ENCODE measurements around the gene METTL5. TPM values are rescaled to one million over a fixed set of nuclear protein-coding genes. Genes with fewer than 3 reads are reported as not detected.

Gene METTL5
- total RNA-seq, 4 donors from 2014 or later, result 46.3 to 91.2 (median 71.1) TPM

GRCh38 chr2:169771612-169772011 lies 53.1 kb downstream of the METTL5 start:
- peaks cover 0 to 33% (median 5%) of the 10 kb centered on the region in 3 donors for H3K4me1 ChIP-seq
- no peaks in the 10 kb centered on the region for H3K36me3 ChIP-seq
- H3K9me3 ChIP-seq, result no peaks in the 10 kb centered on the region
- TF ChIP-seq POLR2AphosphoS5 (IDR thresholded peaks at IDR 0.05) (no peak), EP300 (IDR thresholded peaks at IDR 0.05) (no peak), CTCF (IDR thresholded peaks at IDR 0.05) (no peak), POLR2A (IDR thresholded peaks at IDR 0.05) (no peak)
- whole genome bisulfite sequencing, 2 donors (ENCODE audit: low coverage in 1 of 2), result 96 to 100% methylated on average over 1 to 2 of the region's 2 CpGs
- no peak overlapping the region for H3K4me3 ChIP-seq
- peaks cover 11% of the 10 kb centered on the region for H3K27me3 ChIP-seq
- no peak for ATAC-seq
- no peak overlapping the region for H3K27ac ChIP-seq

- Histone ChIP-seq H3K27ac (no peak overlapping the region), H3K9me3 (no peaks in the 10 kb centered on the region), H3K27me3 (peaks cover 11% of the 10 kb centered on the region), H3K4me3 (no peak overlapping the region), H3K4me1 (peaks cover 0 to 27% (median 3%) of the 10 kb centered on the region in 3 donors), H3K36me3 (no peaks in the 10 kb centered on the region)
- WGBS, 2 donors (ENCODE audit: low coverage in 1 of 2), result 88 to 91% methylated on average over 4 to 5 of the region's 5 CpGs
- no peak for ATAC-seq
- TF ChIP-seq CTCF (IDR thresholded peaks at IDR 0.05) (no peak), EP300 (IDR thresholded peaks at IDR 0.05) (no peak), POLR2AphosphoS5 (IDR thresholded peaks at IDR 0.05) (no peak), POLR2A (IDR thresholded peaks at IDR 0.05) (no peak)
Observed at GRCh38 chr2:169771021-169771420, 53.7 kb downstream of the METTL5 start.

GRCh38 chr2:169768262-169768995 lies 56.3 kb downstream of the METTL5 start:
- H3K9me3 ChIP-seq, result no peaks in the 10 kb centered on the region
- peak overlapping the region in 1 of 2 donors; percentile 39 for H3K4me3 ChIP-seq
- H3K4me1 ChIP-seq, result peaks cover 0 to 21% (median 0%) of the 10 kb centered on the region in 3 donors
- ATAC-seq, result no peak
- H3K27me3 ChIP-seq, result peaks cover 11% of the 10 kb centered on the region
- no CpG with 5 or more reads among the region's 72 CpGs for WGBS, 2 donors (ENCODE audit: low coverage in 1 of 2)
- no peak overlapping the region for H3K27ac ChIP-seq
- TF ChIP-seq EP300 (IDR thresholded peaks at IDR 0.05) (no peak), CTCF (IDR thresholded peaks at IDR 0.05) (no peak), POLR2A (IDR thresholded peaks at IDR 0.05) (no peak), POLR2AphosphoS5 (IDR thresholded peaks at IDR 0.05) (no peak)
- no peaks in the 10 kb centered on the region for H3K36me3 ChIP-seq

- Histone ChIP-seq H3K27me3 (peaks cover 11% of the 10 kb centered on the region), H3K9me3 (no peaks in the 10 kb centered on the region), H3K36me3 (no peaks in the 10 kb centered on the region), H3K4me1 (peaks cover 0 to 21% (median 0%) of the 10 kb centered on the region in 3 donors), H3K4me3 (no peak overlapping the region), H3K27ac (no peak overlapping the region)
- ATAC-seq, result no peak
- peak; percentile 68 to 76 (median 71) for TF ChIP-seq CTCF (IDR thresholded peaks at IDR 0.05)
- no peak for TF ChIP-seq POLR2AphosphoS5 (IDR thresholded peaks at IDR 0.05)
- no peak for TF ChIP-seq POLR2A (IDR thresholded peaks at IDR 0.05)
- TF ChIP-seq EP300 (IDR thresholded peaks at IDR 0.05), result no peak
- WGBS, 2 donors (ENCODE audit: low coverage in 1 of 2), result 14 to 17% methylated on average over 9 to 12 of the region's 12 CpGs
Observed at GRCh38 chr2:169767243-169767888, 57.3 kb downstream of the METTL5 start.
